Nephron progenitor cell (in vitro differentiated cells): ENCODE measurements around the gene NHLH1.
A peak's percentile ranks its signal among the peaks of the same experiment; 100 is the strongest.

Experiments used
- DNase-seq: peaks from one replicate; pipeline ENCODE4 v3.0.0; 2021
- H3K27ac Mint-ChIP-seq: 2 replicates; pipeline ENCODE4 v1.8.0; 2021; ENCODE audit warnings: mild to moderate bottlenecking, moderate library complexity, mixed read lengths
- H3K27me3 Mint-ChIP-seq: 2 replicates; pipeline ENCODE4 v1.8.0; 2021; ENCODE audit warnings: mild to moderate bottlenecking, low read depth, mixed read lengths; ENCODE audit not compliant: poor library complexity
- H3K36me3 Mint-ChIP-seq: 2 replicates; pipeline ENCODE4 v1.8.0; 2021; ENCODE audit warnings: low read depth, mixed read lengths
- H3K4me1 Mint-ChIP-seq: 2 replicates; pipeline ENCODE4 v1.8.0; 2021; ENCODE audit warnings: mixed read lengths
- H3K4me3 Mint-ChIP-seq: 2 replicates; pipeline ENCODE4 v1.8.0; 2021; ENCODE audit warnings: mild to moderate bottlenecking, moderate library complexity, mixed read lengths
- H3K9me3 Mint-ChIP-seq: 2 replicates; pipeline ENCODE4 v1.8.0; 2021; ENCODE audit warnings: mild to moderate bottlenecking, moderate library complexity, mixed read lengths
- CTCF ChIP-seq: fragments of 200-600 bp; sonication (generic); IDR thresholded peaks from 2 replicates; pipeline ENCODE4 v1.5.0; 2021; ENCODE audit warnings: antibody characterized with exemption

Gene NHLH1

GRCh38 chr1:160342953-160343869 is 23.7 kb upstream of the NHLH1 start, which contains the start of the genes COPA and NCSTN:
TSS of gene COPA (minus strand) at chr1:160343250. CDS start at chr1:160343170, 80 bp downstream.
TSS of gene NCSTN (plus strand) at chr1:160343383. CDS start at chr1:160343397, 14 bp downstream.
- H3K4me3 Mint-ChIP-seq, result peak within 1 kb of the TSS; percentile 99
- H3K27ac Mint-ChIP-seq, result peak within 1 kb of the TSS; percentile 99
- no peak for TF ChIP-seq CTCF
- peaks cover 29% of the 10 kb centered on the region for H3K36me3 Mint-ChIP-seq
- DNase-seq, result peak; percentile 90
- H3K4me1 Mint-ChIP-seq, result peaks cover 39% of the 10 kb centered on the region
- peaks cover 3% of the 10 kb centered on the region for H3K27me3 Mint-ChIP-seq
- no peaks in the 10 kb centered on the region for H3K9me3 Mint-ChIP-seq

- Mint-ChIP-seq H3K27me3 (peaks cover 3% of the 10 kb centered on the region), H3K9me3 (no peaks in the 10 kb centered on the region), H3K36me3 (peaks cover 20% of the 10 kb centered on the region), H3K27ac (peak overlapping the region; percentile 43), H3K4me1 (peaks cover 39% of the 10 kb centered on the region), H3K4me3 (peak overlapping the region; percentile 99)
- no peak for TF ChIP-seq CTCF
- no peak for DNase-seq
These were observed 22.6 kb upstream of the NHLH1 start for GRCh38 chr1:160344241-160344640.

GRCh38 chr1:160344936-160345335 is 21.9 kb upstream of the NHLH1 start:
- H3K4me1 Mint-ChIP-seq, result peaks cover 39% of the 10 kb centered on the region
- no peak overlapping the region for H3K27ac Mint-ChIP-seq
- peaks cover 18% of the 10 kb centered on the region for H3K36me3 Mint-ChIP-seq
- no peaks in the 10 kb centered on the region for H3K9me3 Mint-ChIP-seq
- H3K4me3 Mint-ChIP-seq, result peak overlapping the region; percentile 99
- no peak for DNase-seq
- TF ChIP-seq CTCF, result no peak
- peaks cover 3% of the 10 kb centered on the region for H3K27me3 Mint-ChIP-seq

- Mint-ChIP-seq H3K27me3 (peaks cover 3% of the 10 kb centered on the region), H3K27ac (no peak overlapping the region), H3K36me3 (peaks cover 23% of the 10 kb centered on the region), H3K4me3 (no peak overlapping the region), H3K9me3 (no peaks in the 10 kb centered on the region), H3K4me1 (peaks cover 29% of the 10 kb centered on the region)
- no peak for TF ChIP-seq CTCF
- DNase-seq, result no peak
These were observed 20.4 kb upstream of the NHLH1 start for GRCh38 chr1:160346463-160346862.

- H3K9me3 Mint-ChIP-seq, result no peaks in the 10 kb centered on the region
- peaks cover 24% of the 10 kb centered on the region for H3K4me1 Mint-ChIP-seq
- H3K36me3 Mint-ChIP-seq, result peaks cover 24% of the 10 kb centered on the region
- H3K4me3 Mint-ChIP-seq, result no peak overlapping the region
- TF ChIP-seq CTCF, result no peak
- no peak overlapping the region for H3K27ac Mint-ChIP-seq
- peaks cover 3% of the 10 kb centered on the region for H3K27me3 Mint-ChIP-seq
- no peak for DNase-seq
These were observed 19.9 kb upstream of the NHLH1 start for GRCh38 chr1:160346958-160347357.
